ENCODE data around the gene SH3BP2. TPM values are rescaled to one million over a fixed set of nuclear protein-coding genes. Genes with fewer than 3 reads are reported as not detected.

The SH3BP2 gene
- polyA plus RNA-seq, 1 donor from 2014 or later, result 87.9 TPM

- H3K4me2 ChIP-seq (ENCODE audit: low read length), result no peak overlapping the region
- TF ChIP-seq TAF1 (IDR thresholded peaks at IDR 0.05; ENCODE audit: low read depth) (no peak), SMC3 (conservative IDR thresholded peaks at IDR 0.05; ENCODE audit: poor library complexity) (no peak), EP300 (conservative IDR thresholded peaks at IDR 0.05; ENCODE audit: poor library complexity, severe bottlenecking) (no peak), POLR2AphosphoS5 (IDR thresholded peaks at IDR 0.05) (no peak), RAD21 (conservative IDR thresholded peaks at IDR 0.05) (no peak), MXI1 (conservative IDR thresholded peaks at IDR 0.05; ENCODE audit: poor library complexity, severe bottlenecking) (no peak)
- TF ChIP-seq, protein P1, sequence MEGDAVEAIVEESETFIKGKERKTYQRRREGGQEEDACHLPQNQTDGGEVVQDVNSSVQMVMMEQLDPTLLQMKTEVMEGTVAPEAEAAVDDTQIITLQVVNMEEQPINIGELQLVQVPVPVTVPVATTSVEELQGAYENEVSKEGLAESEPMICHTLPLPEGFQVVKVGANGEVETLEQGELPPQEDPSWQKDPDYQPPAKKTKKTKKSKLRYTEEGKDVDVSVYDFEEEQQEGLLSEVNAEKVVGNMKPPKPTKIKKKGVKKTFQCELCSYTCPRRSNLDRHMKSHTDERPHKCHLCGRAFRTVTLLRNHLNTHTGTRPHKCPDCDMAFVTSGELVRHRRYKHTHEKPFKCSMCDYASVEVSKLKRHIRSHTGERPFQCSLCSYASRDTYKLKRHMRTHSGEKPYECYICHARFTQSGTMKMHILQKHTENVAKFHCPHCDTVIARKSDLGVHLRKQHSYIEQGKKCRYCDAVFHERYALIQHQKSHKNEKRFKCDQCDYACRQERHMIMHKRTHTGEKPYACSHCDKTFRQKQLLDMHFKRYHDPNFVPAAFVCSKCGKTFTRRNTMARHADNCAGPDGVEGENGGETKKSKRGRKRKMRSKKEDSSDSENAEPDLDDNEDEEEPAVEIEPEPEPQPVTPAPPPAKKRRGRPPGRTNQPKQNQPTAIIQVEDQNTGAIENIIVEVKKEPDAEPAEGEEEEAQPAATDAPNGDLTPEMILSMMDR (IDR thresholded peaks at IDR 0.05; ENCODE audit: poor library complexity, severe bottlenecking), result no peak
- TF ChIP-seq, protein P2, sequence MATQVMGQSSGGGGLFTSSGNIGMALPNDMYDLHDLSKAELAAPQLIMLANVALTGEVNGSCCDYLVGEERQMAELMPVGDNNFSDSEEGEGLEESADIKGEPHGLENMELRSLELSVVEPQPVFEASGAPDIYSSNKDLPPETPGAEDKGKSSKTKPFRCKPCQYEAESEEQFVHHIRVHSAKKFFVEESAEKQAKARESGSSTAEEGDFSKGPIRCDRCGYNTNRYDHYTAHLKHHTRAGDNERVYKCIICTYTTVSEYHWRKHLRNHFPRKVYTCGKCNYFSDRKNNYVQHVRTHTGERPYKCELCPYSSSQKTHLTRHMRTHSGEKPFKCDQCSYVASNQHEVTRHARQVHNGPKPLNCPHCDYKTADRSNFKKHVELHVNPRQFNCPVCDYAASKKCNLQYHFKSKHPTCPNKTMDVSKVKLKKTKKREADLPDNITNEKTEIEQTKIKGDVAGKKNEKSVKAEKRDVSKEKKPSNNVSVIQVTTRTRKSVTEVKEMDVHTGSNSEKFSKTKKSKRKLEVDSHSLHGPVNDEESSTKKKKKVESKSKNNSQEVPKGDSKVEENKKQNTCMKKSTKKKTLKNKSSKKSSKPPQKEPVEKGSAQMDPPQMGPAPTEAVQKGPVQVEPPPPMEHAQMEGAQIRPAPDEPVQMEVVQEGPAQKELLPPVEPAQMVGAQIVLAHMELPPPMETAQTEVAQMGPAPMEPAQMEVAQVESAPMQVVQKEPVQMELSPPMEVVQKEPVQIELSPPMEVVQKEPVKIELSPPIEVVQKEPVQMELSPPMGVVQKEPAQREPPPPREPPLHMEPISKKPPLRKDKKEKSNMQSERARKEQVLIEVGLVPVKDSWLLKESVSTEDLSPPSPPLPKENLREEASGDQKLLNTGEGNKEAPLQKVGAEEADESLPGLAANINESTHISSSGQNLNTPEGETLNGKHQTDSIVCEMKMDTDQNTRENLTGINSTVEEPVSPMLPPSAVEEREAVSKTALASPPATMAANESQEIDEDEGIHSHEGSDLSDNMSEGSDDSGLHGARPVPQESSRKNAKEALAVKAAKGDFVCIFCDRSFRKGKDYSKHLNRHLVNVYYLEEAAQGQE (IDR thresholded peaks at IDR 0.05; ENCODE audit: borderline replicate concordance), result no peak
- no peaks in the 10 kb centered on the region for H3K36me3 ChIP-seq (ENCODE audit: insufficient read depth, low read length)
- no peaks in the 10 kb centered on the region for H3K9me2 ChIP-seq (ENCODE audit: insufficient read depth, low read length)
- H3K4me3 ChIP-seq (ENCODE audit: low read length), result no peak overlapping the region
- peaks cover 6% of the 10 kb centered on the region for H4K20me1 ChIP-seq (ENCODE audit: insufficient read depth)
- no peak overlapping the region for H2AFZ ChIP-seq (ENCODE audit: low read depth, low read length)
- H3K9ac ChIP-seq (ENCODE audit: low read length), result no peak overlapping the region
- H3K79me2 ChIP-seq (replicated peaks; ENCODE audit: insufficient read depth, low read length), result peaks cover 85% of the 10 kb centered on the region
- H3K27ac ChIP-seq (ENCODE audit: low read length), result no peak overlapping the region
- H3K9me3 ChIP-seq (ENCODE audit: low read length), result no peaks in the 10 kb centered on the region
- no peaks in the 10 kb centered on the region for H3K27me3 ChIP-seq (ENCODE audit: insufficient read depth, low read depth, low read length)
- no peaks in the 10 kb centered on the region for H3F3A ChIP-seq (ENCODE audit: insufficient read depth, low read length, poor library complexity, severe bottlenecking)
Observed at GRCh38 chr4:2860391-2861348, 67.8 kb downstream of the SH3BP2 start.

DNA sequence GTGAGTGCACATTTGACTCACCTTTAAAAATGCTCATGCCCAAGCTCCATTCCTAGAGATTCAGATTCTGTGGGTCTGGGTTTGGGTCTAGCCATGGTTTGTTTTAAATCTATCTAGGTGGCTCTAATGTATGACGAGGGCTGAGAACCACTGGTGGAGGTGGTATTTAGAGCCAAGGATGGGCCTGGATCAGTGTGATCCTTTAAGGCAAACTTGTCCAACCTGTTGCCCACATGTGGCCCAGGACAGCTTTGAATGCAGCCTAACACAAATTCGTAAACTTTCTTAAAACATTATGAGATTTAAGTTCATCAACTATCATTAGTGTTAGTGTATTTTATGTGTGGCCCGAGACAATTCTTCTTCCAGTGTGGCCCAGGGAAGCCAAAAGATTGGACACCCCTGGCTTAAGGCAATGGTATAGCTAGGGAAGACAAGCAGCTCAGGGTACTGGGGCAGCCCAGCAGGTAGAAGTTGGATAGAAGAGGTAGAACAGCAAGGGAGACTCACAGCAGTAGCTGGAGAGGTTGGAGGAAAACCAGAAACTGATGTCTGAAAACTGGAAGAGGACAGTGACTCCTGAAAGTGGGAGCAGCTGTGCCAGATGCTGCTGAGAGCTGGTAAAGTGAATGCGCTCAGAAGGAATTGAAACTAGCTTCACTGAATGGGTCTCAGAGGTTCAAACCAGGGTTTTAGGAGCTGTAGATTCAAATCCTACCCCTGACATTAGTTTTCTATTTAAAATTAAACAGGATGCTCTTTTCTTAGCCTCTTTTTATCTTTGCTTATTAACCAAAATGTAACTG, 68.9 kb downstream of the SH3BP2 start:
- H3K9me3 ChIP-seq (ENCODE audit: low read length), result no peaks in the 10 kb centered on the region
- peaks cover 75% of the 10 kb centered on the region for H3K79me2 ChIP-seq (replicated peaks; ENCODE audit: insufficient read depth, low read length)
- H3K9me2 ChIP-seq (ENCODE audit: insufficient read depth, low read length), result no peaks in the 10 kb centered on the region
- no peak overlapping the region for H2AFZ ChIP-seq (ENCODE audit: low read depth, low read length)
- no peak overlapping the region for H3K9ac ChIP-seq (ENCODE audit: low read length)
- H3K4me3 ChIP-seq (ENCODE audit: low read length), result no peak overlapping the region
- no peak for TF ChIP-seq RAD21 (conservative IDR thresholded peaks at IDR 0.05)
- no peaks in the 10 kb centered on the region for H3F3A ChIP-seq (ENCODE audit: insufficient read depth, low read length, poor library complexity, severe bottlenecking)
- no peak overlapping the region for H3K4me2 ChIP-seq (ENCODE audit: low read length)
- no peak overlapping the region for H3K27ac ChIP-seq (ENCODE audit: low read length)
- H3K27me3 ChIP-seq (ENCODE audit: insufficient read depth, low read depth, low read length), result no peaks in the 10 kb centered on the region
- H4K20me1 ChIP-seq (ENCODE audit: insufficient read depth), result peaks cover 6% of the 10 kb centered on the region
- H3K36me3 ChIP-seq (ENCODE audit: insufficient read depth, low read length), result no peaks in the 10 kb centered on the region

All from neural cell (in vitro differentiated cells).